ENCODE measurements around the gene AVPR1B. TPM values are rescaled to one million over a fixed set of nuclear protein-coding genes. Genes with fewer than 3 reads are reported as not detected.

Gene AVPR1B
- total RNA-seq, 4 donors from 2014 or later, result not detected

DNA sequence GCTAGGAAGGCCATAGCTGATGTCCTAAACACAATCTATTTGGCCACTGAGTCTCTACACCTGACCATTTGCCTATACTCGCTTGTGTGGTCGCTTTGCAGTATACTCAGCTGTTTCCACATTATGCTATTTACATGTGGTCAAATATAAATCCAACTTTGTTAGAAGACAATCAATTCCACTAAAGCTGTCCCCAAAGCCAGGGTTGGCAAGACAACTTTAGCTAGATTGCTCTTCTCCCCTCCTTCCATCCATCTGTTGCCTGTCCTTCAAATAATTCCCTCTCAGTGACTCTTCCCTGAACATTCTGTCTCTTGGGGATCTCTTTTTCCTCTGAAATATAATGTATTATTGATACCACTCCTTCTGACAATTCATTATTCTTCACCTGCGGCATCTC is 30.1 kb downstream of the AVPR1B start:
- ATAC-seq (ENCODE audit: low FRiP score), result no peak
- no peak for DNase-seq (ENCODE audit: low spot score)
- no peak for TF ChIP-seq CTCF (IDR thresholded peaks at IDR 0.05)

GRCh38 chr1:206083750-206084149 is 33.4 kb downstream of the AVPR1B start:
- ATAC-seq (ENCODE audit: low FRiP score) (no peak), DNase-seq (ENCODE audit: low spot score) (no peak)
- TF ChIP-seq CTCF (IDR thresholded peaks at IDR 0.05), result no peak

GRCh38 chr1:206082831-206083695 is 34.1 kb downstream of the AVPR1B start:
- no peak for DNase-seq (ENCODE audit: low spot score)
- TF ChIP-seq CTCF (IDR thresholded peaks at IDR 0.05), result no peak
- no peak for ATAC-seq (ENCODE audit: low FRiP score)

- TF ChIP-seq CTCF (IDR thresholded peaks at IDR 0.05), result no peak
- no peak for DNase-seq (ENCODE audit: low spot score)
Observed at GRCh38 chr1:206081856-206082255, 35.3 kb downstream of the AVPR1B start.

GRCh38 chr1:206080026-206080820 is 37.0 kb downstream of the AVPR1B start:
- TF ChIP-seq CTCF (IDR thresholded peaks at IDR 0.05), result no peak
- DNase-seq (ENCODE audit: low spot score) (no peak), ATAC-seq (ENCODE audit: low FRiP score) (no peak)

More at GRCh38 chr1:206081856-206082255, 35.3 kb downstream of the AVPR1B start:
- no peak for ATAC-seq (ENCODE audit: low FRiP score)

GRCh38 chr1:206079135-206079534 is 38.1 kb downstream of the AVPR1B start:
- TF ChIP-seq CTCF (IDR thresholded peaks at IDR 0.05), result no peak

More at GRCh38 chr1:206079135-206079534, 38.1 kb downstream of the AVPR1B start:
- no peak for ATAC-seq (ENCODE audit: low FRiP score)
- DNase-seq (ENCODE audit: low spot score), result no peak

Data from omental fat pad (tissue), 4 donors.